GM23338 (cell line): Measurements from ENCODE around the gene ZNF318. TPM values are rescaled to one million over a fixed set of nuclear protein-coding genes. Genes with fewer than 3 reads are reported as not detected.
"Not testable (repeated sequence)": the region's sequence is repeated elsewhere in the genome, so short reads cannot be mapped to it uniquely, and the experiment has no call there.

Experiments used
- ATAC-seq: fragments of 200-7000 bp; cut with Tn5 transposase; 3 replicates; pipeline ENCODE4 v1.9.1; 2020
- DNase-seq: peaks from one replicate; pipeline ENCODE4 v3.0.0-alpha.2; 2015; ENCODE audit warnings: low spot score
- H2AFZ ChIP-seq: fragments of 200-600 bp; sonication (generic); 2 replicates; pipeline ENCODE4 v1.8.0; 2016; ENCODE audit warnings: antibody characterized with exemption, mild to moderate bottlenecking, moderate library complexity
- H3F3A ChIP-seq: fragments of 200-600 bp; sonication (generic); replicated peaks from 2 replicates; pipeline ENCODE4 v1.8.0; 2017; ENCODE audit warnings: antibody characterized with exemption, mixed run types, low read depth
- H3K27ac ChIP-seq: fragments of 200-600 bp; sonication (generic); 2 replicates; pipeline ENCODE4 v1.6.1; 2016; ENCODE audit warnings: low read depth
- H3K27me3 ChIP-seq: fragments of 200-600 bp; sonication (generic); 2 replicates; pipeline ENCODE4 v1.8.0; 2016; ENCODE audit warnings: mild to moderate bottlenecking, mixed run types, moderate library complexity; ENCODE audit not compliant: insufficient read depth
- H3K36me3 ChIP-seq: fragments of 200-600 bp; sonication (generic); 2 replicates; pipeline ENCODE4 v1.8.0; 2016; ENCODE audit warnings: mild to moderate bottlenecking; ENCODE audit not compliant: insufficient read depth
- H3K4me1 ChIP-seq: fragments of 200-600 bp; sonication (generic); 2 replicates; pipeline ENCODE4 v1.8.0; 2016; ENCODE audit warnings: mild to moderate bottlenecking, moderate library complexity; ENCODE audit not compliant: insufficient read depth
- H3K4me2 ChIP-seq: fragments of 200-600 bp; sonication (generic); 2 replicates; pipeline ENCODE4 v1.7.1; 2017; ENCODE audit warnings: mixed run types
- H3K4me3 ChIP-seq: fragments of 200-600 bp; sonication (generic); 2 replicates; pipeline ENCODE4 v1.6.1; 2016; ENCODE audit warnings: mixed run types
- H3K79me2 ChIP-seq: fragments of 200-600 bp; sonication (generic); replicated peaks from 2 replicates; pipeline ENCODE4 v1.8.0; 2017; ENCODE audit warnings: mild to moderate bottlenecking; ENCODE audit not compliant: insufficient read depth
- H3K9me2 ChIP-seq: fragments of 200-600 bp; sonication (generic); 2 replicates; pipeline ENCODE4 v1.8.0; 2017; ENCODE audit not compliant: insufficient read depth
- H4K20me1 ChIP-seq: fragments of 200-600 bp; sonication (generic); replicated peaks from 2 replicates; pipeline ENCODE4 v1.8.0; 2017; ENCODE audit warnings: mild to moderate bottlenecking; ENCODE audit not compliant: insufficient read depth
- H3K27ac Mint-ChIP-seq: 2 replicates; pipeline ENCODE4 v1.8.0; 2020; ENCODE audit warnings: inconsistent platforms, mild to moderate bottlenecking, moderate library complexity, mixed read lengths
- H3K27me3 Mint-ChIP-seq: 3 replicates; pipeline ENCODE4 v1.8.0; 2022; ENCODE audit warnings: low read depth, mild to moderate bottlenecking, moderate library complexity, mixed read lengths, inconsistent platforms; ENCODE audit not compliant: insufficient read depth, poor library complexity
- H3K36me3 Mint-ChIP-seq: 3 replicates; pipeline ENCODE4 v1.8.0; 2021; ENCODE audit warnings: low read depth, mild to moderate bottlenecking, inconsistent platforms, moderate library complexity, mixed read lengths
- H3K4me1 Mint-ChIP-seq: 3 replicates; pipeline ENCODE4 v1.8.0; 2020; ENCODE audit warnings: mild to moderate bottlenecking, inconsistent platforms, mixed read lengths
- H3K4me3 Mint-ChIP-seq: 3 replicates; pipeline ENCODE4 v1.8.0; 2021; ENCODE audit warnings: moderate library complexity, mild to moderate bottlenecking, inconsistent platforms, mixed read lengths
- H3K9me3 Mint-ChIP-seq: 3 replicates; pipeline ENCODE4 v1.8.0; 2020; ENCODE audit warnings: moderate library complexity, mild to moderate bottlenecking, inconsistent platforms, mixed read lengths
- CREB1 ChIP-seq: fragments of 250-450 bp; sonication (Bioruptor Pico); IDR thresholded peaks from 2 replicates; pipeline ENCODE4 v1.5.0; 2020; ENCODE audit warnings: low read depth, mild to moderate bottlenecking, moderate library complexity
- EZH2 ChIP-seq: fragments of 200-600 bp; sonication (generic); IDR thresholded peaks from one replicate; pipeline ENCODE4 v1.8.0; 2017; ENCODE audit warnings: antibody characterized with exemption, mild to moderate bottlenecking, low read depth; ENCODE audit not compliant: unreplicated experiment
- EZH2phosphoT487 ChIP-seq: fragments of 200-600 bp; sonication (generic); IDR thresholded peaks from one replicate; pipeline ENCODE4 v1.8.1; 2018; ENCODE audit warnings: antibody characterized with exemption; ENCODE audit not compliant: unreplicated experiment
- JUNB ChIP-seq: IDR thresholded peaks from one replicate; pipeline ENCODE4 v1.6.1; 2016; ENCODE audit warnings: antibody characterized with exemption; ENCODE audit not compliant: unreplicated experiment
- polyA plus RNA-seq: library from polyadenylated mRNA; unstranded; fragments of >200 nt; fragmentation: Nextera tagmentation; extraction: Ambion mirVana; gene quantifications from 2 replicates; pipeline ENCODE4 v1.2.1, GENCODE V29; 2016
- total RNA-seq: library from RNA; depleted of rRNA; stranded (reverse); fragments of >200 nt; shearing (Covaris generic); gene quantifications from 2 replicates; pipeline ENCODE4 v1.2.3, GENCODE V29; 2014
- TF ChIP-seq, protein P1 (sequence below): fragments of 250-450 bp; sonication (Bioruptor Pico); IDR thresholded peaks from 2 replicates; pipeline ENCODE4 v1.5.0; 2020; ENCODE audit warnings: mild to moderate bottlenecking, moderate library complexity

Gene ZNF318
- total and polyA plus RNA-seq, 2 experiments from 2014 or later = 8.7 to 19.5 TPM

DNA sequence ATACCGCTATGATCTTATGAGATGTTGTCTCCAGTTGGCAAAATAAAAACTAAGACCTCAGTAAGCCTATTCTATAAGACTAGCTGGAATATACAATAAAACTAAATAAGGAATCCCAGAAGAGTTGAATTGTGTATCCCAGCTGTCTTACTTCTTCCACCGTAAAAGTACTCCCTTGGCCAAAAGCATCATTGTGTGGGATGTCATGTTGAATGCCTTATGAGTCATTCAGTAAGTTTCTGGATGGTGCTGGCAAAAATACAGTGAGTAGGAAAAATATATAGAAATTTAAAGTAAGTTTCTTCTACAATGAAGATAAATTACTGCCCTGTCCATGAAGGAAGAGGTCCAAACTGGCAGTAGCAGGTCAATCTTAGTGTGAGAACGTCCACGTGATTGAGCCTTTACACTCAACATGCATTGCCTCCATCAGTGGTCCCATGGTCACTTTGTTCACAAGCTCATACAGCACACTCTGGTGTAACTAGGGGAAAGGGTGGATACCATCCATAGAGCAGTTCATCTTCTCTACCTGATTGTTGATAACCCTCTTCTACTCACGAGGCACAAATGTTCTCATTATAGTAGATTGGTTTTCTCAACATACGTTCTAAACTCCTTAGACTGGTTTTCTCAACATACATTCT is 13.7 kb upstream of the ZNF318 start (continued):
- TF ChIP-seq, protein P1, sequence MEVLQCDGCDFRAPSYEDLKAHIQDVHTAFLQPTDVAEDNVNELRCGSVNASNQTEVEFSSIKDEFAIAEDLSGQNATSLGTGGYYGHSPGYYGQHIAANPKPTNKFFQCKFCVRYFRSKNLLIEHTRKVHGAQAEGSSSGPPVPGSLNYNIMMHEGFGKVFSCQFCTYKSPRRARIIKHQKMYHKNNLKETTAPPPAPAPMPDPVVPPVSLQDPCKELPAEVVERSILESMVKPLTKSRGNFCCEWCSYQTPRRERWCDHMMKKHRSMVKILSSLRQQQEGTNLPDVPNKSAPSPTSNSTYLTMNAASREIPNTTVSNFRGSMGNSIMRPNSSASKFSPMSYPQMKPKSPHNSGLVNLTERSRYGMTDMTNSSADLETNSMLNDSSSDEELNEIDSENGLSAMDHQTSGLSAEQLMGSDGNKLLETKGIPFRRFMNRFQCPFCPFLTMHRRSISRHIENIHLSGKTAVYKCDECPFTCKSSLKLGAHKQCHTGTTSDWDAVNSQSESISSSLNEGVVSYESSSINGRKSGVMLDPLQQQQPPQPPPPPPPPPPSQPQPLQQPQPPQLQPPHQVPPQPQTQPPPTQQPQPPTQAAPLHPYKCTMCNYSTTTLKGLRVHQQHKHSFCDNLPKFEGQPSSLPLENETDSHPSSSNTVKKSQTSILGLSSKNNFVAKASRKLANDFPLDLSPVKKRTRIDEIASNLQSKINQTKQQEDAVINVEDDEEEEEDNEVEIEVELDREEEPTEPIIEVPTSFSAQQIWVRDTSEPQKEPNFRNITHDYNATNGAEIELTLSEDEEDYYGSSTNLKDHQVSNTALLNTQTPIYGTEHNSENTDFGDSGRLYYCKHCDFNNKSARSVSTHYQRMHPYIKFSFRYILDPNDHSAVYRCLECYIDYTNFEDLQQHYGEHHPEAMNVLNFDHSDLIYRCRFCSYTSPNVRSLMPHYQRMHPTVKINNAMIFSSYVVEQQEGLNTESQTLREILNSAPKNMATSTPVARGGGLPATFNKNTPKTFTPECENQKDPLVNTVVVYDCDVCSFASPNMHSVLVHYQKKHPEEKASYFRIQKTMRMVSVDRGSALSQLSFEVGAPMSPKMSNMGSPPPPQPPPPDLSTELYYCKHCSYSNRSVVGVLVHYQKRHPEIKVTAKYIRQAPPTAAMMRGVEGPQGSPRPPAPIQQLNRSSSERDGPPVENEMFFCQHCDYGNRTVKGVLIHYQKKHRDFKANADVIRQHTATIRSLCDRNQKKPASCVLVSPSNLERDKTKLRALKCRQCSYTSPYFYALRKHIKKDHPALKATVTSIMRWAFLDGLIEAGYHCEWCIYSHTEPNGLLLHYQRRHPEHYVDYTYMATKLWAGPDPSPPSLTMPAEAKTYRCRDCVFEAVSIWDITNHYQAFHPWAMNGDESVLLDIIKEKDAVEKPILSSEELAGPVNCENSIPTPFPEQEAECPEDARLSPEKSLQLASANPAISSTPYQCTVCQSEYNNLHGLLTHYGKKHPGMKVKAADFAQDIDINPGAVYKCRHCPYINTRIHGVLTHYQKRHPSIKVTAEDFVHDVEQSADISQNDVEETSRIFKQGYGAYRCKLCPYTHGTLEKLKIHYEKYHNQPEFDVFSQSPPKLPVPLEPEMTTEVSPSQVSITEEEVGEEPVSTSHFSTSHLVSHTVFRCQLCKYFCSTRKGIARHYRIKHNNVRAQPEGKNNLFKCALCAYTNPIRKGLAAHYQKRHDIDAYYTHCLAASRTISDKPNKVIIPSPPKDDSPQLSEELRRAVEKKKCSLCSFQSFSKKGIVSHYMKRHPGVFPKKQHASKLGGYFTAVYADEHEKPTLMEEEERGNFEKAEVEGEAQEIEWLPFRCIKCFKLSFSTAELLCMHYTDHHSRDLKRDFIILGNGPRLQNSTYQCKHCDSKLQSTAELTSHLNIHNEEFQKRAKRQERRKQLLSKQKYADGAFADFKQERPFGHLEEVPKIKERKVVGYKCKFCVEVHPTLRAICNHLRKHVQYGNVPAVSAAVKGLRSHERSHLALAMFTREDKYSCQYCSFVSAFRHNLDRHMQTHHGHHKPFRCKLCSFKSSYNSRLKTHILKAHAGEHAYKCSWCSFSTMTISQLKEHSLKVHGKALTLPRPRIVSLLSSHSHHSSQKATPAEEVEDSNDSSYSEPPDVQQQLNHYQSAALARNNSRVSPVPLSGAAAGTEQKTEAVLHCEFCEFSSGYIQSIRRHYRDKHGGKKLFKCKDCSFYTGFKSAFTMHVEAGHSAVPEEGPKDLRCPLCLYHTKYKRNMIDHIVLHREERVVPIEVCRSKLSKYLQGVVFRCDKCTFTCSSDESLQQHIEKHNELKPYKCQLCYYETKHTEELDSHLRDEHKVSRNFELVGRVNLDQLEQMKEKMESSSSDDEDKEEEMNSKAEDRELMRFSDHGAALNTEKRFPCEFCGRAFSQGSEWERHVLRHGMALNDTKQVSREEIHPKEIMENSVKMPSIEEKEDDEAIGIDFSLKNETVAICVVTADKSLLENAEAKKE (CRISPR knock-in tag) = no peak
- TF ChIP-seq JUNB (no peak), CREB1 (CRISPR knock-in tag) (no peak), EZH2 (no peak), EZH2phosphoT487 (no peak)

DNA sequence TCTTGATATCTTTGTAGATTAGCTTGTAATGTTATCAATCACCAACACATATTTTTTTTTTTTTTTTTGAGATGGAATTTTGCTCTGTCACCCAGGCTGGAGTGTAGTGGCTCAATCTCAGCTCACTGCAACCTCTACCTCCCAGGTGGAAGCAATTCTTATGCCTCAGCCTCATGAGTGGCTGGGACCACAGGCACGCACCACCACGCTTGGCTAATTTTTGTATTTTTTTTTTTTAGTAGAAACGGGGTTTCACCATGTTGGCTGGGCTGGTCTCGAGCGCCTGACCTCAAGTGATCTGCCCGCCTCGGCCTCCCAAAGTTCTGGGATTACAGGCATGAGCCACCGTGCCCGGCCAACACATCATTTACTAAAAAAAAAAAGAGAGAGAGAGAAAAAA is 11.4 kb upstream of the ZNF318 start:
- ATAC-seq, H3K27me3 ChIP-seq, H3K4me2 ChIP-seq, H3F3A ChIP-seq, H3K9me2 ChIP-seq, H3K4me3 Mint-ChIP-seq, H3K27ac Mint-ChIP-seq, H3K36me3 ChIP-seq, H3K4me1 ChIP-seq, H4K20me1 ChIP-seq, H3K9me3 Mint-ChIP-seq, H3K27me3 Mint-ChIP-seq, H3K79me2 ChIP-seq, DNase-seq, H3K27ac ChIP-seq, H3K36me3 Mint-ChIP-seq, H3K4me1 Mint-ChIP-seq, H3K4me3 ChIP-seq: not testable (repeated sequence)
- peak overlapping the region; percentile 18; the same call in 1 of the 2 replicates for H2AFZ ChIP-seq
